Fibroblast of mammary gland (primary cell): ENCODE results near the gene TREML2.

ENCODE experiments used
- DNase-seq: peaks from one replicate; pipeline ENCODE4 v3.0.0-alpha.2; 2010; ENCODE audit warnings: low read depth
- H3K4me3 ChIP-seq: 2 replicates; pipeline ENCODE4 v1.5.1; 2011; ENCODE audit warnings: low read depth, mild to moderate bottlenecking, low read length, moderate library complexity; ENCODE audit not compliant: control insufficient read depth
- TF ChIP-seq, protein P1 (sequence below): conservative IDR thresholded peaks from 2 replicates; pipeline ENCODE4 v1.5.1; 2011; ENCODE audit warnings: low read depth, low read length, inconsistent platforms; ENCODE audit not compliant: control insufficient read depth, insufficient read depth

TREML2 gene

DNA sequence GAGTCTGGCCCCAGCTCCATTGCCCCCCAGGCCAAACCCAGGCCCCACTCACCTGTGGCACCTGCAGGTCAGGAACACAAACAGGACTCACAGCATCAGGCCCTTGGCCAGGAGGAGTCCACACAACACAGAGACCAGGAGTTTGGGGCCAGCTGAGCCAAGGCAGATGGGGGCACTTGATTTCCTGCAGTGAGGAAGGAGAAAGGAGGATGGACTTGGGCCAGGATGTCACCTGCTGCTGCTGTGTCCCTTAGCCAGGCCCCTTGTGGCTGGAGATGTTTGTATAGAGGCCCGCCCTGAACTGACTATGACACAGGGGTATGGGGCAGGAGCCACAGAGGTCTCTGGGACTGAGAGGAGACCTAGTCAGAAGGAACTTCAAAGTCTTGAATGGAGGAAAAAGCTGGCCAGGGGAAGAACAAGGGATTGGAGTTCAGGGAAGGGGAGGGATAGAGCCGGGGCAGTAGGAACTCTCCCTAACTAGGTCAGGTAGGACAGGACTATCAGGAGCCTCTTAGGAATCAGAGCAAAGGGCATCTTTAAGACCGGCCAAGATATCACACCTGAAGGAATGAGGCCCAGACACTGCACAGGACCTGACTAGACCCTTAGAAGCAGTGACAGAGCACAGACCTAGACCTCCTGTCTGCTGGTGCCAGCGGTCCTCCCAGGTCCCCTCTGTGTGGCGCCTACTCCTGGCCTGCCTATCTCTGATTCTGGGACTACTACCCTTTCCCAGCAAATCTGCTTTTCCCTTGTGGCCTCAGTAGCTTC, 8.8 kb upstream of the TREML2 start:
- no peak for DNase-seq
- no peak overlapping the region for H3K4me3 ChIP-seq
- TF ChIP-seq, protein P1, sequence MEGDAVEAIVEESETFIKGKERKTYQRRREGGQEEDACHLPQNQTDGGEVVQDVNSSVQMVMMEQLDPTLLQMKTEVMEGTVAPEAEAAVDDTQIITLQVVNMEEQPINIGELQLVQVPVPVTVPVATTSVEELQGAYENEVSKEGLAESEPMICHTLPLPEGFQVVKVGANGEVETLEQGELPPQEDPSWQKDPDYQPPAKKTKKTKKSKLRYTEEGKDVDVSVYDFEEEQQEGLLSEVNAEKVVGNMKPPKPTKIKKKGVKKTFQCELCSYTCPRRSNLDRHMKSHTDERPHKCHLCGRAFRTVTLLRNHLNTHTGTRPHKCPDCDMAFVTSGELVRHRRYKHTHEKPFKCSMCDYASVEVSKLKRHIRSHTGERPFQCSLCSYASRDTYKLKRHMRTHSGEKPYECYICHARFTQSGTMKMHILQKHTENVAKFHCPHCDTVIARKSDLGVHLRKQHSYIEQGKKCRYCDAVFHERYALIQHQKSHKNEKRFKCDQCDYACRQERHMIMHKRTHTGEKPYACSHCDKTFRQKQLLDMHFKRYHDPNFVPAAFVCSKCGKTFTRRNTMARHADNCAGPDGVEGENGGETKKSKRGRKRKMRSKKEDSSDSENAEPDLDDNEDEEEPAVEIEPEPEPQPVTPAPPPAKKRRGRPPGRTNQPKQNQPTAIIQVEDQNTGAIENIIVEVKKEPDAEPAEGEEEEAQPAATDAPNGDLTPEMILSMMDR: no peak

DNA sequence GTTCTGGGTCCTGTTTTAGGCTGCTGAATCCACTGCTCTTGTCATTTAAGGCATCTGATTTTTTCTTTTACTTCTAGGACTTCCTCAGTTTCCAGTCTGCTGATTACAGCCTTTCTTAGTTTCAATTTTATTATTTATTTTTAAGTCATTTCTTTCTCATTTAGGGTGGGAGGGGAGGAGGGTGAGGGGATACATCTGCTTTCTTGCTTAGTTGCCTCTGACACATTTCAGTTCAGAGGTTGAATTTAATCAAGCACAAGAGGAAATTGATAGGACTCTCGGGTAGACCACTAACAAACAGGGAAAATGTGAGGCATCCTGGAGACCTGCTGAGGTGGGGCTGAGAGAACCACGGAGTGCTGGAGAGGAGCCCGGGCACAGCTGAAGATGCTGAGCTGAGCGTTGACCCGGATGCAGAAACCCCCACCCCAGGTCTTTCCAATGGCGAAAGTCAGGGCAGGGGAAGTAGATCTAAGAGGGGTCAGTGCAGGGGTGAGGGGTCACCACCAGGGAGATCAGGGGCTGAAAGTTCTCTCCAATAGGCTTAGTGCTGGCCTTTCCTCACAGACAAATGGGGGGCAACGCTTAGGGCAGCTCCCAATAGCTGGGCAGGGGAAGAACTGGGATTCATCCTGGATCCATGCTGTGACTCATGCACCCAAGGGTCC, 7.6 kb upstream of the TREML2 start:
- H3K4me3 ChIP-seq: no peak overlapping the region
- TF ChIP-seq, protein P1: no peak

DNA sequence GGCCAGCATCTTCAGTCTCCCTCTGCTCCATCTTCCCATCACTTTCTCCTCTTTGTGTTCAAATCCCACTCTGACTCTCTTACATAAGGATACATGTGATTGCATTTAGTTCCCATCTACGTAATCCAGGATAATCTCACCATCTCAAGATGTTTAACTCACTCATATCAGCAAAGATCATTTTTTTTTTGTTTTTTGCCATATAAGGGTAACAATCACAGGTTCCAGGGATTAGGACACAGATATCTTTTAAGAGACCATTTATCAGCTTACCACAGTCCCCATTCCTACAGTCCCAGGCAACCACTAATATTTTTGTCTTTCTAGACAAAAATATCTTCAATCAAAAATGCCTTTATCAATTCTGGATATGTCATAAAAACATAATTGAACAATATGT, 3.2 kb upstream of the TREML2 start:
- TF ChIP-seq, protein P1: no peak
- no peak for DNase-seq
- H3K4me3 ChIP-seq: no peak overlapping the region

More for the DNA sequence above, 7.6 kb upstream of the TREML2 start:
- DNase-seq: no peak

DNA sequence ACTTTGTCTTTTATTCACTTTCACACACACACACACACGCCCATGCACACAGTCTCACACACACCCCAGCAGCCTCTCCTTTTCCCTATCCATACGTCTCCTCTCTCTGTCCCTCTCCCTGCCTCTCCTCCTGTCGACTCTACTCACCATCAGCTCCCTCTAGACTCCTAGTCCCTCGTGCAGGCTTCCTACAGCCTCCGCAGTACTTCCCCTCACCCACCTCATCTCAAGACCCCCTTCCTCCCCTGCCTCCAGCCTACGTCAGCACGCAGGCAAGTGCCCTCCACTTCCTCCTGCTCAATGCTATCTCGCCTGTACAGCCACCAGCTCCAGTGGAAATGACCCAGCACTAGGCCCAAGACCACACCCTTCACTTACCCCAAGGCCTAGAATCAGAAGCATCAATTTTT, 820 bp upstream of the TREML2 start:
- TF ChIP-seq, protein P1: no peak
- DNase-seq: no peak
- H3K4me3 ChIP-seq: no peak overlapping the region

DNA sequence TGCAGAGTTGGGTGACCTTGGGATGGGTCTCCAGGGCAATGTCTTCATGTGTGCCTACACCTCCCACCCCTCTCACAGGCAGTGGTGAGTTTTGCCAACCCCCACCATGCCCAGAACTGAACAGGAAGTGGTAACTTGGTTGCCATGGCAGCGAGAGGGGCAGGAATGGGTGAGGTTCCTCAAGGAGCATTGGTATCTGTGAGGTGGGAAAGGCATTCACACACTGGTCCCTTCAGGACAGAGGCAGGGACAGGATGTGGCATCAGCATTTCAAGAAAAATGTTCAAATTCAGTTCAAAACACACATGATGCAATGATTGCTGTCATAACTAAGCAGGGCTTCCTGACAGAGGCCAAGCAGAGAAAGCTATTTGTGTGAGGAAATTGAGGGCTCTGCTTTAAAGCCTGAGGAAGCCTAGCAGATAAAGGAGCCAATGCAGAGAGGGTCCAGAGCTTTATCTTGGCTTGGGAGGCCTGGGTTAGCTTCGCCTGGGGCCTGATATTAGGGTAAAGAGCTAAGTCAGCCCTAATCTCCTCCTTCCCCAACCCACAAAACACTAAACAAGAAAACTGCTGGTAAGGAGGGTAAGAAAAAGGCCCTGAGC, 551 bp downstream of the TREML2 start:
- TF ChIP-seq, protein P1: no peak
- no peak overlapping the region for H3K4me3 ChIP-seq
- DNase-seq: peak; percentile 16

DNA sequence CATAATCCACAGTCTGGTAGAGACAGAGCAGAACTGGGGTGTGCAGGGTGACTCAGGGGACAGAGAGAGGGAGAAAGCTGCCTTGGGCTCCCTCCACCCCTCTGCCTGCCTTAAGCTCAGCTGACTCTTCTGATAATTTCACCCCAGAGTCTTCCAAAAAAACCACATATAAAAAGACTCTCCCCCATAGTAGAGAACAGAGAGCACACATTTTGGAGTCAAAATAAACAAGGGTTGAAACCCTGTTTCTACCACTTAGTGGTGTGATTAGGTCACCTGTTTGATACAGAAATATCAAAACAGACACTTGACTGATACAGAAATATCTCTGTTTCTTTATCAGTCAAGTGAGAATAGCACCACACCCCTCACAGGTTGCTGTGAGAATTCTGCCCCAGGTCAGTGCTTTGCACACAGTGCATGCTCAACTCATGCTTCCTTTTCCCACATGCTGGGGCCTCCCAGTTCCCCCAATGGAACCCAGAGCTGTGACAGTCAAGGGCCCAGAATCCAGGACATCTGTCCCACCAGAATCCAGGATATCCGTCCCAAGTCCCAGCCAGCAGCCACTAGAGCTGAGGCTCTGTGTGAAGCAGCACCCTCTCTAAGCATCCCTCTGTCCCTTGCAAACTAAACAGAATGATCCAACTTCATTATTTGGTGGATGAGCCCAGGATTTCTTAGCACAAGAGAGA, 1.2 kb downstream of the TREML2 start:
- no peak for DNase-seq
- H3K4me3 ChIP-seq: no peak overlapping the region
- TF ChIP-seq, protein P1: no peak
